K562 (cell line): ENCODE data around the gene ACBD5.

Source experiments
- CTCF ChIP-seq, 3 experiments: IDR thresholded peaks in 2 of 3; conservative IDR thresholded peaks in 1 of 3; 2 replicates each; pipeline ENCODE4 v1.5.1; 2011 to 2012; ENCODE audit warnings: low read length in 3 of 3, mild to moderate bottlenecking in 3 of 3, control low read depth in 2 of 3, improper control_type of control experiment in 1 of 3, inconsistent platforms in 1 of 3, low read depth in 1 of 3, mixed read lengths in 1 of 3, moderate library complexity in 1 of 3; ENCODE audit not compliant: insufficient read depth in 2 of 3
- GTF2F1 ChIP-seq: IDR thresholded peaks from 2 replicates; pipeline ENCODE4 v1.6.1; 2011; ENCODE audit warnings: low read depth, low read length, improper control_type of control experiment
- HINFP ChIP-seq: fragments of 450-650 bp; conservative IDR thresholded peaks from 2 replicates; pipeline ENCODE4 v1.6.1; 2016; ENCODE audit warnings: missing genetic modification characterization, low read depth, mild to moderate bottlenecking, control low read depth, missing compliant biosample characterization
- HMBOX1 ChIP-seq: sonication (generic); IDR thresholded peaks from 2 replicates; pipeline ENCODE4 v1.6.1; 2016
- PHF8 ChIP-seq: fragments of 200-600 bp; sonication (generic); IDR thresholded peaks from 2 replicates; pipeline ENCODE4 v1.6.1; 2012; ENCODE audit warnings: mixed run types, mild to moderate bottlenecking, inconsistent platforms, low read length, moderate library complexity, borderline replicate concordance
- PRDM10 ChIP-seq: fragments of 450-650 bp; IDR thresholded peaks from 2 replicates; pipeline ENCODE4 v1.6.1; 2018; ENCODE audit not compliant: partially characterized antibody
- RREB1 ChIP-seq: fragments of 250-450 bp; sonication (Bioruptor Pico); IDR thresholded peaks from 2 replicates; pipeline ENCODE4 v1.4.0; 2020
- SRSF3 ChIP-seq: fragments of 200-400 bp; formaldehyde crosslinking; IDR thresholded peaks from 2 replicates; pipeline ENCODE4 v1.6.1; 2016; ENCODE audit warnings: mild to moderate bottlenecking, low read length, moderate library complexity; ENCODE audit not compliant: insufficient read depth
- ZNF274 ChIP-seq: IDR thresholded peaks from 2 replicates; pipeline ENCODE4 v1.6.1; 2011; ENCODE audit warnings: low read depth, mild to moderate bottlenecking, low read length, moderate library complexity, borderline replicate concordance
- ZNF384 ChIP-seq: IDR thresholded peaks from 2 replicates; pipeline ENCODE4 v1.6.1; 2012; ENCODE audit warnings: low read depth, low read length, improper control_type of control experiment
- ZNF518B ChIP-seq: fragments of 250-450 bp; sonication (Bioruptor Pico); IDR thresholded peaks from 2 replicates; pipeline ENCODE4 v1.5.0; 2021; ENCODE audit warnings: mild to moderate bottlenecking, moderate library complexity

GRCh38 chr10:27242473-27242950 lies 1.9 kb upstream of the ACBD5 start:
- TF ChIP-seq SRSF3 (no peak), GTF2F1 (no peak), ZNF384 (no peak), CTCF (IDR thresholded peaks at IDR 0.05 in 2 of 3, conservative IDR thresholded peaks at IDR 0.05 in 1 of 3; ENCODE audit: insufficient read depth in 2 of 3, low read depth in 1 of 3, low read length in 3 of 3) (no peak; a peak in 1 of 6 replicates), PRDM10 (no peak), ZNF274 (no peak), HMBOX1 (no peak), ZNF518B (CRISPR knock-in tag) (no peak), HINFP (tag) (no peak), PHF8 (no peak; the same call in 1 of the 2 replicates), RREB1 (CRISPR knock-in tag) (no peak)
